Fibroblast of gingiva (primary cell): Measurements from ENCODE around the gene NANOS2.

ENCODE experiments used
- DNase-seq: peaks from one replicate; pipeline ENCODE4 v3.0.0-alpha.2; 2011; ENCODE audit warnings: low read depth

Gene NANOS2

DNA sequence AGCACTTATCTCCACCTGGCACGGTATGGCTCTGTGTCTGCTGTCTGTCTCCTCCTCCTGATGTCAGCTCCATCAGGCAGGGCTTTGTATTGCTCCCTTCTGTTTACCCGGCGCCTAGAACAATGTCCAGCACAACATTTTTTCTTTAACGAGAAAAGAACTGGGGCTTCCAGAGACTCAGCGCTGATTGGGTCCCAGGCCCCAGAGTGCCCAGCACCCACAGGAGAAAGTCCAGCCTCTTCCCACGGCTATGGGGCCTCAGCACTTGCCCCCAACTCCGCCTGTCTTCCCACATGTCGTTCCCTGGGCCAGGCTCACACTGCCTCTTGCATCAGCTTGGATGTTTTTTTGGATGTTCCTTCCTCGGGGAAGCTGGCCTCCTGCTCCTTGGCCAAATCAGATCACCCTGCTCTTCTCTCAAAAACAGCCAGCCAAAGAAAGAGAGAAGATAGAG, 19.0 kb downstream of the NANOS2 start:
- no peak for DNase-seq

- DNase-seq, result no peak
Observed at GRCh38 chr19:45890877-45891276, 23.7 kb downstream of the NANOS2 start.

GRCh38 chr19:45889210-45889885, 25.2 kb downstream of the NANOS2 start:
- DNase-seq, result no peak

DNA sequence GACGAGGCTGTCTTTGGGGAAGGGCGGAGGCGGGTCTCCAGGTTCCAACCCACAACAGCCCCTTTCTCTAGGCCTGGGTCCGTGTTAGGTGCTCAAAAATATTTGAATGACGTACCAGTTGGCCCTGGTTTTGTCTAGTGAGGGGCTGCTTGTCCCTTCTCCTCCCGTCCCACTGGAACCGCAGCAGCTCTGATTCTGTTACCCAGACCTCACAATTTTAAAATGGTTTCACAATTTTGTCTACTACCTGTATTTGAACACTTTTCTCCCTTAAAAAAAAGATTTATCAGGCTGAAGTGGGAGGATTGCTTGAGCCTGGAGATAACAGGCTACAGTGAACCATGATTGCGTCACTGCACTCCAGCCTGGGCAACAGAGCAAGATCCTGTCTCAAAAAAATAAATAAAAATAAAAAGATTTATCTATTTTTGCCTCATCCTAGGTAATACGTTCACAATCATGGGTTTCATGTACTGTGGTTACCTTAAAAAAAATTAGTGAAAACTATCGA, 27.3 kb downstream of the NANOS2 start:
- no peak for DNase-seq

DNA sequence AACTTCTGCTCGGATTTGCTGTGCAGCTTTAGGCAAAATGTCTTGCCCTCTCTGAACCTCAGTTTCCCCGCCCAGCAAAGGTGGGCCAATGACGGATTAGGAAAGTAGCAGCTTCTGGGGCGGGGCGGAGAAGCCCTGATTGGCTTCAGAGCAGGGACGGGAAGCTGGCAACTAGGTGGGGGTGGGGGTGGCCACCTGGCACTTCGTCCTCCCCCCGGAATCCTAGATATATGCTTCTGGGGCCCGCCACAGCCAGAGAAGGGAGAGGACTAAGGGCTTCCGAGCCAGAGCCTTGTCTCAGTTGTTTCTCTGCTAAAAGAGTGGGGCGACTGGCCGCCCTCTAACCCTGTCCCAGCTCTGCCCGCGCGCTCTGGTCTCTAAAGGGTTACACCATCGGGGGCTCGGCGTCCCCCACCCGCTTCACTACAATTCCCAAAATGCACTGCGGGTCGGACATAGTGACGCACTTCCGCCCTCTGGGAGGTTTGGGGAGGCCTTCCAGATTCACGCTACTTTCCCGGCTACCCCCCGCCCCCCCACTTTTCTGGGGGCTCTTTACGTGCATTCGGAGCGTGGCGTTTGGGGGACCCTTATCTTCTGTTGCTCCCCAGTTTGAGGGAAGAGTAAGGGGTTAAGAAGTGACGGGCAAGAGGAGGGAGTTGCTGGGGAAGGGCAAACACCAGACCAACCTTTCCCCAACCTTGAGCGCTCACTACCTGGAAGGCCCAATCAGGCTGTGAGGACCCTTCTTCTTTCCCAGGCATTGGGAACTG, 28.0 kb downstream of the NANOS2 start:
- DNase-seq, result peak; percentile 93

GRCh38 chr19:45885556-45886426, 28.8 kb downstream of the NANOS2 start, which contains the start of gene IRF2BP1:
IRF2BP1 (minus strand) TSS chr19:45886141; CDS start chr19:45885774, 367 bp downstream.
- peak; percentile 91 for DNase-seq

DNA sequence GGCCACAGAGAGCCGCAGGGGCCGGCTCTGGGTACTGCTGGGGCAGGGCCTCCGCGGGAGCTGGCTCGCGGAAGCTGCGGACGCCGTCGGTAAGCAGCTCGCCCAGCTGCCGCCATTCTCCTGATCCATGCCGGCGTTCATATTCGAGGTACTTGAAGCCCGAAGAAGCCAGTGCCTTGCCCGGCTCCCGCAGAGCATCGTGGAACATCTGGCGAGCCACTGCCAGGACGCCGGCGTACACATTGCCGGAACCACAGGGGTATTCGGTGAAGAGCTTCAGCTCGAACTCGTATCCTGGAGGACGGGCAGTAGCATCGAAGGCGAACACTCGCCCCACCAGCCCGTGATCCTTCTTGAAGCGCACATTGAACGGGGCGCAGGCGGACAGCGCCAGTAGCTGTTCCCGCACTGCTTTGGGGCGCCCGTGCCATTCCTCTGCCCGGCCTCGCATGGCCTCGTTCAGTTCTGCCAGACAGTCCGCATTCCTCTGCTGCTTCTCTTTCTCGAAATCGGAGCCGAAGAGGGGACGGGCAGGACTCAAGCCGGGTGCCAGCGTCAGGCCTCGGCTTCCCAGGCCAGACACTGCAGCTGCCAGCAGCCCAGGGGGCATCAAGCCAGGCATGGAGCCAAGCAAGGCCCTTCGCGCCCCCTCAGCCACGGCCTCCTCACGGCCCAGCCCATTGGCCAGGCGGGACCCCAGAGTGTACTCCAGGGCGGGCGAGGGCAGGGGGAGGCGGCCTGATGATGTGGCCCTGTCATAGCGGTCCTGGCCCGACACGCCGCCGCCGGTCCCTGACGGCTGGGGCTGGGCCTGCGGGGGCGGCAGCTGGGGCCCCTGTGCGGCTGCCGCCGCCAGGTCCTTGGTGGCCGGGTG, 29.7 kb downstream of the NANOS2 start:
- peak; percentile 23 for DNase-seq

DNA sequence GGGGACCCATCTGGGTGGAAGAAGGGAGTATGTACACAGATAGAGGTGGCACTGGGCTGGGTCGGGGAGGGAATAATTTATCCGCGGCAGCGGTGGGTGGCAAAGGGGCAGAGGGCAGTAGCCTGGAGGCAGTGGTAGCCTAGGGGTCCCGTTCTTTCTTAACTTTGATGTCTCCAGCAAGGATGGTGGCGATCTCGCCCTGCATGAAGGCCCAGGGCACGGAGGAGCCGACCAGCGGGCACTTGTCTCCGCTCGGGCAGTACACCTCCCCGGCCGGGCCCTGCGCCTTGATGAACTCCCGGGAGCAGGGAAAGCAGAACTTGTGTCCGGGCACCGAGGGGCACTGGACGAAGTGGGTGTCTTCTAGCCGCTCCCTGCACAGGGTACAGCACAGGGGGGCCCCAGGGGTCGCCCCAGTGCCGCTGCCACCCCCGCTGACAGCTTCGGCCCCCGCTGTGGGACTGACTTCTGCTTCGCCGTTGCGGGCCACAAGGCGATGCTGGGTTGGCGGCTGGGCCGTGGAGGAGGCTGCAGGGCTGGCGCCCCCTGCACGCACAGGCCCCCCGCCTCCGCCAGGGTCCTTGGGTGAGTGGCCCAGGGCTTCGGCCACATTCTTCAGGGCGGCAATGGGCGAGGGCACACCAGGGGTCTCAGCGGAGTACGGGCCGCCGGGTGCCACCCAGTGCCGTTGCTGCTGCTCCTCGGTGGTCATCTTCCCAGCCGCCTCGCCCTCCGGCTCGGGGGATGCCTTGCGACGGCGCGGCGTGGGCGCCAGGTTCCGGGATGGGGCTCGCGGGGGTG, 30.5 kb downstream of the NANOS2 start:
- DNase-seq, result no peak

DNA sequence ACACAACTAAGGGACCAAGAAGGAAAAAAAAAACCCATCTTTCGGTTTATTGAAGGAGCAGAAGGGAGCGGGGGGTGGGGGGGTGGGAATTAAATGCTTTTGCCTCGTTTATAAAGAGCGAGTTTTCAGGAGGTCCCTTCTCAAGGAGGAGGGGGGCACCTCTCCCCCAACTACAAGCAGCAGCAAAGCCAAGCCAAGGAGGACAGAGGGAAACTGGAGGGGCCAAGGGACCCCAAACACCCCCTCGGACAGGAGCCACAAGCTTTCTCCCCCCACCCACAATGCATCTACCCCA, 31.0 kb downstream of the NANOS2 start:
- DNase-seq, result no peak

DNA sequence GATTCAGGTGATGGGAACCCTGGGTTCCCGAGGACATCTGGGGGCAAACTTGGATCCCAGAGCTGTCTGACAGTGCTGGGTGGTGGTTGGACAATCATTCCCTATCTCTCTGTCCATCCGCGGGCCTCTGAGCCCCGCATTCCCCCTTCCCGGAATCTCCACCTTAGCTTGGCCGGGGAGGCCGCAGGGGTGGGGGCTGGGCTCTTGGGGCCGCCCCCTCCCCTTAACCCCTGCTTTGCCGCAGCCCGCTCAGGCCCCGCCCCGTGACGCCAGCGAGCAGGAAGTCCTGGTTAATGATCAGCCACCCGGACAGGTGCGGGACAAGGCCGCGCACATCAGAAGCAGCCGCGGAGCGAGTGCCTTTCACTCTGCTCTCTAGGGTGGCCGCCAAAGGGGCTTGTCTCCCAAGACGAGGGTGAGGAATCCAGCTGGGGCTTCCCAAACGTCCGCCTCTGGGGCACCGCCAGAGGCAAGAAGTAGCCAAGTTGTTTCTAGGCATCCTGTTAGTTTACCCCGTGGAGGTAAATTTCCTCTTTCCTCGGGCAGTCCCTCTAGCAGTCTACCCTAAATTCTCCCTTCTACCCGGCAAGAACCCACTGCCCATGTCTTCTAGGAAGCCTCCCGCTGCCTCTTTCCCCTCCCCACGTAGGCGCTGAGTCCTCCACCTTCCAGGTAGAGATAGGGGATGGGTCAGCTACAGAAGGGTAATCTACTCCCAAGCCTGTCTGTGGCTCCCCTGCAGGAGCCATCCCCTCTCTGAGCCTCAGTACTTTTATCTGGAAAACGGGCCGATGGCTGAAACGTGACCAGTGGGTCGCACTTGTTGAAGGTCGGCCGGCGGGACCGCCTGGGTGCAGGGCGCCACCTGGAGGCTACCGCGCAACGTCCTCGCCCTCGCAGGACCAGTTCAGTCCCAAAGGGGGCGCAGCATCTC, 31.7 kb downstream of the NANOS2 start:
- peak; percentile 83 for DNase-seq

DNA sequence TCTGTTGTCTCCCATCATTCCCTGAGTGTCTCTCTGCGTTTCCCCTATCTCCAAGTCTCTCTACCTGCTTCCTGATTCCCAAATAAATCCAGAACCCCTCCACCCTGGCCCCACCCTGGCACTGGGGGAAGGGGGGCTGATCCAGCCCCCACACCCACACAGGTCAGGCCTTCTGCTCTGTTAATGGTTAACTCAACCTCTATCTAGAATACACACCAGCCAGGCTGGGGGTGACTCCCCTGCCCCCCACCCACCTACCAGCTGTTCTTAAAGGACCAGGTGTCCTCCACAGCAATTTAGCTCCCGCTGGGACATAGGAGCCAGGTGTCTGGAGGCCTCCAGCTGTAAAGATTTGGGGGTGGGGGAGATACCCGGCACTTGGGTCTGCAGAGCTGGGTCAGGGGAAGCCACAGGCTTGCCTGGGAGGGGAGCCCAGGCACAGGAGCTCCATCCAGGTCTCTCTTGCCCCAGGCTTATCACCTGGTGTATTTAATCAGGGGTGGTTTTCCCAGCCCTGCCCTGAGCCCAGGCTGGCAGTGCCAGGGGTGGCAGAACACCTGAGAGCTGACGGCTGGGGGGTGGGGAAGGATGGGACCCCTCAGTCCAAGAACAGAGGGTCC, 32.6 kb downstream of the NANOS2 start:
- no peak for DNase-seq

GRCh38 chr19:45881082-45881908, 33.3 kb downstream of the NANOS2 start:
- no peak for DNase-seq

DNA sequence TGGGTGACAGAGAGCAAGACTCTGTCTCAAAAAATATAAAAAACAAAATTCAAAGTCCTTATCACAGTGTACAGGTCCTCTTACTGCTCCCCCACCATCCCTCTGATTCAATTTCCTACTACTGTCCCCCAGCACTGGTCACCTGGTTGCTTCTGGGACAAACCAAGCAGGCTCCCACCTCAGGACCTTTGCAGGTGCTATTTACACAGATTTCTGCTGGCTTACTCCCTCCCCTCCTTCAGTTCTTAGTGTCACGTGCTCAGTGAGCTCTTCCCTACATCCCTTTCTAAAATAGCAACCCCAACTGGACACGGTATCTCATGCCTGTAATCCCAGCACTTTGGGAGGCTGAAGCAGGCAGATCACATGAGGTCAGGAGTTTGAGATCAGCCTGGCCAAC, 34.6 kb downstream of the NANOS2 start:
- DNase-seq, result no peak

GRCh38 chr19:45879055-45879454, 35.5 kb downstream of the NANOS2 start:
- no peak for DNase-seq

DNA sequence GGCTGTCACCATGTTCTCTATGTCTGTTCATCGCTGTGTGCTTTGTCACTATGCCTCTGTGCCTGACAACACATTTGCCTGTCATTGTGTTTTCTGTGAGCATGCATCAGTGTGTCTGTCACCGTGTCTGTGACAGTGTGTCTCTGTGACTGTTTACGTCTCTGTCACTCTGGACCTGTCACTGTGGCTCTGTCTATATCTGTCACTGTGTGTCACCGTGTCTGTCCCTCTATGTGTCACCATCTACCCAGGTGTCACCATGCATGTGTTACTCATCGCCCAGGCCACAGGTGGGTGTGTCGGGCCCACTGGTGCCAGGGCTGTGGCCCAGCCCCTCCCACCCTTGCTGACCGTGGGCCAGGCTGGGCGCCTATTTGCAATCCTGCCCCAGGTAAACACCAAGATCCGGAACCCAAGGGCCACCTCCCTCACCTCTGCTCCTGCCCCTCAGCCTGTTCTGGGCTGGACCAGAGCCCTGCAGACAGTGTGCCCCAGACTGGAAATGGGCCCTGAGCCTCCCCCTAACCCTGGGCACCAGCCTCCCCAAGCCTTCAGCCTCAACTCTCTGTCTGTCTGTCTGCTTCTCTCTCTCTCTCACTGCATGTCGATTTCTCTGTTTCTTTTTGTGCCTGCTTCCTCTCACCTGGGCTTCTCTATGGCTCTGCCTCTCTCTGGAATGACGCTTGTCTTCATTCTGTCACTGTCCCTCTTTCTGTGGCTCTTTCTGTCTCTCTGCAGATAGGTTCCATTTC, 36.4 kb downstream of the NANOS2 start:
- DNase-seq, result no peak

DNA sequence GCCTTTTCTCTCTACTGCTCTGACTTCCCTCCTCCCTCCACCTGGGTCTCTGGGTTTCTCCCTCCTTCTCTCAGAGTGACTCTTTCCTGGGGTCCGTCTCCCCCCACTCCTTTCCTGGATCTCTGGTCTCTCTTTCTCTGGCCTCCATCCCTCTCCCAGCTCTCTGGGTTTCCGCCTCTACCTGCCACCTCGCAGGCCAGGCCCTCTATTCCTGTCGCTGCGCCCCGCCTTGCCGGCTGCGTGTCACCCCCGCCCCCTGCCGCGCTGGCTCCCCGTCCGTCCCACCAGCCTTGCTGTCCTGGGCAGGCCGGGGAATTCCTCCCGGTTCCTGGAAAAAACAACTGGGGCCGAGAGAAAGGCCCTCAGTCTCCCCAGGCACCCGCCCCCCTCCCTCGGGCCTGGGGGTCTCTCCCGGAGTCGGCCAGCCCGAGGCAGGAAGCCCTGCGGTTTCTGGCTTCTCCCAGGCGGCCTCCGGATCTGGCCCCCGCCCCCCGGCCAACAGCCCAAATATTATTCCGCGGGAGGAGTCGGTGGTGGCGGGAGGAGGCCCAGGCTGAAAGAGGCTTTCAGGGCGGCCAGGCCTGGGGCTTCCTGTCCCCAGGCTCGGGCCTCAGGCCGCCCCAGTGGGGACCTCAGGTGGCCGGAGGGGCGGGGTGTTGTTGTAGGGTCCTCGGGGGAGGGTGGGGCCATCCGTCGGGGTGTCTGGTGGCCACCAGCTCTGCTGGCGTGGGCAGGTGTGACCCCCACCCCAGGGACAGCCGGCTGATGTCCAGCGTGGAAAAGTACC, 38.0 kb downstream of the NANOS2 start:
- no peak for DNase-seq

- no peak for DNase-seq
Observed at GRCh38 chr19:45876161-45876410, 38.5 kb downstream of the NANOS2 start.
